ENCODE results near the gene SUN5.

DNA sequence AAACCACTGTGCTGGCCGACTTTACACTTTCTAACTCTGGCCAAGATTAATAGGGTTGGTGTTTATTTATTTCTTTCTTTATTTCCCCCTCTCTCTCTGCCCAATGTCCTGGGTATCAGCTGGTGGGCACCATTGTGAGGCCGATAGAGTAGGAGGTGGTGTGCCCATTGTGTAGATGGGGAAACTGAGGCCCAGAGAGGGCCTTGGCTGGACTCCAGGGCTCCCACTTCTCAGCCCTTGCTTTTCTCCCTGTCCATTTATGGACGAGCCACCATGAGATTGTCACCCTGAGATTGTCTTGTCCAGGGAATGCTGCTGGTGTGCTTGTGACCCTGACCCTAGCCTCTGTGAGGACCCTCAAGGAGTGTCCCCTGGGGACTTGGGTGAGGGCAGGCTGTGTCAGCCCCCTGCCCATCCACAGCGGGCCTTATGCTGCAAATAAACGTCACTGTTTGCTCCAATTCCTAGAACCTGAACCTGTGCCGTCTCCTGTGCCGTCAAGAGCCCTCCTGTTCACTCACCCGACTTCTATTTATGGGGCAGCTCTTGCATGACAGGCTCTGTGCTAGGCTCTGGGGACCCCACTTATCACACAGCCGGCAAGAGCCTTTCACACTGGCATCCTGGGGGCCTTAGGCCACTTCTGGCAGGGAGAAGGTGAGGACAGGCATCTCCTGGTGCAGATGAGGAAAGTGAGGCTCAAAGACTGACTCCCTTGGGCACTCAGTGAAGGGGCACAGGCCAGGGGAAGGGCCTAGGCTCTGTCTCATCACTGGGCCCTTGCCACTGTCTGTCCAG lies 24.8 kb downstream of the SUN5 start:
- TF ChIP-seq EP300 (IDR thresholded peaks at IDR 0.05): no peak
- TF ChIP-seq, protein P1, sequence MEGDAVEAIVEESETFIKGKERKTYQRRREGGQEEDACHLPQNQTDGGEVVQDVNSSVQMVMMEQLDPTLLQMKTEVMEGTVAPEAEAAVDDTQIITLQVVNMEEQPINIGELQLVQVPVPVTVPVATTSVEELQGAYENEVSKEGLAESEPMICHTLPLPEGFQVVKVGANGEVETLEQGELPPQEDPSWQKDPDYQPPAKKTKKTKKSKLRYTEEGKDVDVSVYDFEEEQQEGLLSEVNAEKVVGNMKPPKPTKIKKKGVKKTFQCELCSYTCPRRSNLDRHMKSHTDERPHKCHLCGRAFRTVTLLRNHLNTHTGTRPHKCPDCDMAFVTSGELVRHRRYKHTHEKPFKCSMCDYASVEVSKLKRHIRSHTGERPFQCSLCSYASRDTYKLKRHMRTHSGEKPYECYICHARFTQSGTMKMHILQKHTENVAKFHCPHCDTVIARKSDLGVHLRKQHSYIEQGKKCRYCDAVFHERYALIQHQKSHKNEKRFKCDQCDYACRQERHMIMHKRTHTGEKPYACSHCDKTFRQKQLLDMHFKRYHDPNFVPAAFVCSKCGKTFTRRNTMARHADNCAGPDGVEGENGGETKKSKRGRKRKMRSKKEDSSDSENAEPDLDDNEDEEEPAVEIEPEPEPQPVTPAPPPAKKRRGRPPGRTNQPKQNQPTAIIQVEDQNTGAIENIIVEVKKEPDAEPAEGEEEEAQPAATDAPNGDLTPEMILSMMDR (IDR thresholded peaks at IDR 0.05): no peak

All from ovary (tissue), 3 donors.